Endothelial cell of umbilical vein (primary cell): ENCODE results near the gene PRIMA1. TPM values are rescaled to one million over a fixed set of nuclear protein-coding genes. Genes with fewer than 3 reads are reported as not detected.

Experiments
- BruUV-seq: library from RNA; stranded (reverse); fragments of 400-500 nt; replicated peaks from 2 replicates; lab custom pipeline; 2021; lab: Mats Ljungman, UMichigan
- CTCF ChIA-PET: fragments of 300-600, 350-600 bp; sonication (Branson Sonifier 250); formaldehyde crosslinking; loops from one replicate; lab custom pipeline; 2021; ENCODE audit warnings: antibody characterized with exemption, inconsistent platforms; lab: Charles Lee
- POLR2A ChIA-PET: fragments of 300-600, 350-600 bp; sonication (Branson Sonifier 250); formaldehyde crosslinking; loops from one replicate; lab custom pipeline; 2021; ENCODE audit warnings: antibody characterized with exemption, inconsistent platforms; lab: Charles Lee
- DNase-seq: peaks from one replicate; pipeline ENCODE4 v3.0.0-alpha.2; 2011; ENCODE audit warnings: low read depth, low spot score
- FAIRE-seq: peaks from 2 replicates; lab custom pipeline; 2011; peaks lifted over from hg19 to GRCh38; lab: Jason Lieb, UNC
- H2AFZ ChIP-seq: 2 replicates; pipeline ENCODE4 v1.6.0; 2012; ENCODE audit warnings: low read depth, low read length, control low read depth, inconsistent platforms
- H3K27ac ChIP-seq: 2 replicates; pipeline ENCODE4 v1.5.1; 2011; ENCODE audit warnings: low read depth, mild to moderate bottlenecking, control low read depth, low read length, moderate library complexity; ENCODE audit not compliant: insufficient read depth
- H3K27me3 ChIP-seq, 2 experiments: 2 replicates each; pipeline versions ENCODE4 v1.6.0 to v1.6.1; 2011; ENCODE audit warnings: low read length in 2 of 2, mixed read lengths in 1 of 2; ENCODE audit not compliant: control insufficient read depth in 2 of 2, insufficient read depth in 2 of 2
- H3K36me3 ChIP-seq, 2 experiments: 2 replicates in 1 of 2; 3 replicates in 1 of 2; pipeline ENCODE4 v1.5.1; 2011; ENCODE audit warnings: low read length in 2 of 2, mild to moderate bottlenecking in 1 of 2, moderate library complexity in 1 of 2; ENCODE audit not compliant: control insufficient read depth in 2 of 2, insufficient read depth in 2 of 2; ENCODE audit errors: extremely low read depth in 1 of 2
- H3K4me1 ChIP-seq: 3 replicates; pipeline ENCODE4 v1.5.1; 2011; ENCODE audit warnings: mild to moderate bottlenecking, low read length; ENCODE audit not compliant: control insufficient read depth, insufficient read depth; ENCODE audit errors: extremely low read depth
- H3K4me2 ChIP-seq: 2 replicates; pipeline ENCODE4 v1.6.1; 2011; ENCODE audit warnings: low read length, control low read depth, mixed read lengths; ENCODE audit not compliant: insufficient read depth
- H3K4me3 ChIP-seq, 3 experiments: fragments of 200-600 bp in 1 of 3; sonication (generic), shearing (Covaris generic) in 1 of 3; replicated peaks in 1 of 3; 2 replicates each; pipeline ENCODE4 v1.5.1; 2011 to 2016; ENCODE audit warnings: control low read depth in 3 of 3, low read length in 3 of 3, mild to moderate bottlenecking in 2 of 3, inconsistent platforms in 1 of 3, low read depth in 1 of 3, moderate library complexity in 1 of 3; ENCODE audit not compliant: insufficient read depth in 1 of 3
- H3K79me2 ChIP-seq: 2 replicates; pipeline ENCODE4 v1.6.0; 2012; ENCODE audit warnings: low read length, inconsistent platforms; ENCODE audit not compliant: control insufficient read depth, insufficient read depth
- H3K9ac ChIP-seq: replicated peaks from 2 replicates; pipeline ENCODE3; 2011; ENCODE audit warnings: low read length, control low read depth; ENCODE audit not compliant: insufficient read depth; ENCODE audit errors: extremely low read depth
- H3K9me1 ChIP-seq: replicated peaks from 3 replicates; pipeline ENCODE4 v1.6.0; 2011; ENCODE audit warnings: mild to moderate bottlenecking, low read length; ENCODE audit not compliant: control insufficient read depth, insufficient read depth; ENCODE audit errors: extremely low read depth
- H3K9me3 ChIP-seq: replicated peaks from 2 replicates; pipeline ENCODE4 v1.5.1; 2012; ENCODE audit warnings: low read length, inconsistent platforms; ENCODE audit not compliant: control insufficient read depth, insufficient read depth
- H4K20me1 ChIP-seq: replicated peaks from 2 replicates; pipeline ENCODE3; 2011; ENCODE audit warnings: mild to moderate bottlenecking, low read length; ENCODE audit not compliant: control insufficient read depth, insufficient read depth; ENCODE audit errors: extremely low read depth
- EZH2 ChIP-seq: IDR thresholded peaks from 2 replicates; pipeline ENCODE4 v1.6.1; 2012; ENCODE audit warnings: borderline replicate concordance, low read depth, mild to moderate bottlenecking, moderate library complexity, low read length, inconsistent platforms; ENCODE audit not compliant: severe bottlenecking
- FOS ChIP-seq: IDR thresholded peaks from 2 replicates; pipeline ENCODE4 v1.6.1; 2011; ENCODE audit warnings: mild to moderate bottlenecking, low read length, moderate library complexity, borderline replicate concordance; ENCODE audit not compliant: insufficient read depth
- JUN ChIP-seq: IDR thresholded peaks from 2 replicates; pipeline ENCODE4 v1.6.1; 2011; ENCODE audit warnings: borderline replicate concordance, low read depth; ENCODE audit not compliant: insufficient read length, insufficient read depth
- MYC ChIP-seq: IDR thresholded peaks from one replicate; pipeline ENCODE4 v1.6.1; 2011; ENCODE audit warnings: mild to moderate bottlenecking, low read depth, low read length
- POLR2A ChIP-seq: IDR thresholded peaks from 2 replicates; pipeline ENCODE4 v1.6.1; 2012; ENCODE audit warnings: low read depth, mild to moderate bottlenecking, control low read depth, low read length
- POLR2AphosphoS5 ChIP-seq: IDR thresholded peaks from 2 replicates; pipeline ENCODE4 v1.6.1; 2012; ENCODE audit warnings: low read depth, mild to moderate bottlenecking, control low read depth, low read length, moderate library complexity; ENCODE audit not compliant: insufficient read depth
- dilution Hi-C: fragments of 300-500 bp; cut with MboI; formaldehyde crosslinking; loops from one replicate; pipeline ENCODE4 v1.15.0; 2019; ENCODE audit warnings: low sequenced_read_pairs; ENCODE audit not compliant: extremely low pct_ligation_motif_present
- intact Hi-C: fragments of 100-400 bp; cut with micrococcal nuclease; formaldehyde crosslinking; loops from one replicate; pipeline ENCODE4 v1.10.0; 2022
- polyA plus RNA-seq, 4 experiments: library from polyadenylated mRNA; depleted of rRNA in 3 of 4; stranded (reverse) in 3 of 4; unstranded in 1 of 4; fragments of >200 nt; gene quantifications; 2 replicates each; pipeline versions ENCODE4 v1.2.1 to v1.2.3, GENCODE V29; 2011 to 2012; ENCODE audit warnings: missing spikeins in 1 of 4
- total RNA-seq: library from RNA; stranded (reverse); gene quantifications from 2 replicates; pipeline ENCODE4 v1.2.3, GENCODE V29; 2021

The PRIMA1 gene
- total and polyA plus RNA-seq, 2 donors (not counting 3 experiments of a cell fraction or from before 2014, with no cell fraction given), result not detected

GRCh38 chr14:93683226-93683625, 105.1 kb downstream of the PRIMA1 start:
- FAIRE-seq, result no peak
- H3K4me3 ChIP-seq, result no peak overlapping the region
- BruUV-seq, result no TSS peak

GRCh38 chr14:93682459-93682858, 105.8 kb downstream of the PRIMA1 start:
- dilution Hi-C loops, result no loop called here
- CTCF ChIA-PET, result no interaction called here
- no peaks in the 10 kb centered on the region for H3K9me1 ChIP-seq

More at GRCh38 chr14:93683226-93683625, 105.1 kb downstream of the PRIMA1 start:
- Histone ChIP-seq H3K79me2 (no peaks in the 10 kb centered on the region), H2AFZ (no peak overlapping the region), H3K9me3 (no peaks in the 10 kb centered on the region), H3K4me1 (no peaks in the 10 kb centered on the region), H4K20me1 (no peaks in the 10 kb centered on the region), H3K27me3 (no peaks in the 10 kb centered on the region), H3K4me2 (no peak overlapping the region), H3K27ac (no peak overlapping the region), H3K36me3 (no peaks in the 10 kb centered on the region), H3K9me1 (no peaks in the 10 kb centered on the region), H3K9ac (no peak overlapping the region)
- ChIA-PET CTCF (no interaction called here), POLR2A (no interaction called here)
- intact Hi-C loops (no loop called here), dilution Hi-C loops (no loop called here)
- DNase-seq, result no peak
- no peak for TF ChIP-seq MYC
- TF ChIP-seq FOS, result no peak
- TF ChIP-seq POLR2A, result no peak
- no peak for TF ChIP-seq POLR2AphosphoS5
- no peak for TF ChIP-seq JUN
- no peak for TF ChIP-seq EZH2

More at GRCh38 chr14:93682459-93682858, 105.8 kb downstream of the PRIMA1 start:
- Histone ChIP-seq H3K4me3 (no peak overlapping the region), H3K36me3 (no peaks in the 10 kb centered on the region), H3K9me3 (no peaks in the 10 kb centered on the region), H3K27me3 (no peaks in the 10 kb centered on the region), H3K79me2 (no peaks in the 10 kb centered on the region), H3K4me1 (no peaks in the 10 kb centered on the region), H3K4me2 (no peak overlapping the region), H2AFZ (no peak overlapping the region), H3K27ac (no peak overlapping the region), H3K9ac (no peak overlapping the region), H4K20me1 (no peaks in the 10 kb centered on the region)
- POLR2A ChIA-PET, result no interaction called here
- no peak for TF ChIP-seq FOS
- no peak for DNase-seq
- intact Hi-C loops, result no loop called here
- FAIRE-seq, result no peak
- BruUV-seq, result no TSS peak
